SK-N-SH treated with all-trans-retinoic acid at 6 μM for 48 hours (cell line): Measurements from ENCODE around the gene PTPRB.

Experiments used
- ATAC-seq: fragments of 200-7000 bp; cut with Tn5 transposase; 3 replicates; pipeline ENCODE4 v1.9.1; 2020; ENCODE audit warnings: mild to moderate bottlenecking, moderate library complexity
- ARNTL ChIP-seq: fragments of 450-650 bp; formaldehyde crosslinking; IDR thresholded peaks from 2 replicates; pipeline ENCODE4 v1.5.0; 2020; ENCODE audit warnings: low read depth, mild to moderate bottlenecking, moderate library complexity, borderline replicate concordance
- BACH2 ChIP-seq: fragments of 250-450 bp; sonication (Bioruptor Pico); IDR thresholded peaks from 2 replicates; pipeline ENCODE4 v1.9.0; 2021; ENCODE audit warnings: mild to moderate bottlenecking, borderline replicate concordance
- CSDC2 ChIP-seq: fragments of 250-450 bp; sonication (Bioruptor Pico); IDR thresholded peaks from 2 replicates; pipeline ENCODE4 v1.5.0; 2020; ENCODE audit warnings: mild to moderate bottlenecking, moderate library complexity
- ESRRG ChIP-seq: fragments of 250-450 bp; sonication (Bioruptor Pico); IDR thresholded peaks from 2 replicates; pipeline ENCODE4 v1.6.1; 2021; ENCODE audit warnings: mild to moderate bottlenecking
- OSR1 ChIP-seq: fragments of 250-450 bp; sonication (Bioruptor Pico); IDR thresholded peaks from 2 replicates; pipeline ENCODE4 v1.8.0; 2022; ENCODE audit warnings: moderate library complexity, mild to moderate bottlenecking, inconsistent platforms
- PPARA ChIP-seq: fragments of 250-450 bp; sonication (Bioruptor Pico); IDR thresholded peaks from 2 replicates; pipeline ENCODE4 v1.5.0; 2020; ENCODE audit warnings: mild to moderate bottlenecking, borderline replicate concordance
- RARB ChIP-seq: fragments of 250-450 bp; sonication (Bioruptor Pico); IDR thresholded peaks from 2 replicates; pipeline ENCODE4 v1.8.0; 2021; ENCODE audit warnings: mild to moderate bottlenecking, moderate library complexity
- SNAI2 ChIP-seq: fragments of 250-450 bp; sonication (Bioruptor Pico); IDR thresholded peaks from 2 replicates; pipeline ENCODE4 v1.5.0; 2020; ENCODE audit warnings: mild to moderate bottlenecking, moderate library complexity
- TCF4 ChIP-seq: fragments of 250-450 bp; sonication (Bioruptor Pico); IDR thresholded peaks from 2 replicates; pipeline ENCODE4 v1.8.0; 2021; ENCODE audit warnings: mild to moderate bottlenecking, moderate library complexity, borderline replicate concordance
- TOX ChIP-seq: fragments of 250-450 bp; sonication (Bioruptor Pico); IDR thresholded peaks from 2 replicates; pipeline ENCODE4 v1.8.0; 2021; ENCODE audit warnings: mild to moderate bottlenecking, moderate library complexity, borderline replicate concordance
- ZC3H10 ChIP-seq: fragments of 250-450 bp; sonication (Bioruptor Pico); IDR thresholded peaks from 2 replicates; pipeline ENCODE4 v1.5.1; 2021; ENCODE audit warnings: mild to moderate bottlenecking, moderate library complexity
- ZFP3 ChIP-seq: fragments of 250-450 bp; sonication (Bioruptor Pico); IDR thresholded peaks from 2 replicates; pipeline ENCODE4 v1.5.0; 2020; ENCODE audit warnings: mild to moderate bottlenecking, moderate library complexity
- ZFP30 ChIP-seq: fragments of 450-650 bp; formaldehyde crosslinking; IDR thresholded peaks from 2 replicates; pipeline ENCODE4 v1.5.0; 2022; ENCODE audit warnings: mild to moderate bottlenecking, moderate library complexity
- ZNF565 ChIP-seq: fragments of 450-650 bp; formaldehyde crosslinking; conservative IDR thresholded peaks from 2 replicates; pipeline ENCODE4 v1.5.0; 2020; ENCODE audit warnings: low read depth, mild to moderate bottlenecking, moderate library complexity
- ZNF8 ChIP-seq: fragments of 450-650 bp; formaldehyde crosslinking; IDR thresholded peaks from 2 replicates; pipeline ENCODE4 v1.5.0; 2020; ENCODE audit warnings: mild to moderate bottlenecking, moderate library complexity
- TF ChIP-seq, protein P1 (sequence below): fragments of 250-450 bp; sonication (Bioruptor Pico); IDR thresholded peaks from 2 replicates; pipeline ENCODE4 v1.8.0; 2021; ENCODE audit warnings: low read depth, mild to moderate bottlenecking, moderate library complexity, borderline replicate concordance
- TF ChIP-seq, protein P2 (sequence below): fragments of 250-450 bp; sonication (Bioruptor Pico); IDR thresholded peaks from 2 replicates; pipeline ENCODE4 v1.5.1; 2021; ENCODE audit warnings: mild to moderate bottlenecking, moderate library complexity
- TF ChIP-seq, protein P3 (sequence below): fragments of 250-450 bp; sonication (Bioruptor Pico); IDR thresholded peaks from 2 replicates; pipeline ENCODE4 v1.5.1; 2020; ENCODE audit warnings: low read depth, mild to moderate bottlenecking, moderate library complexity
- TF ChIP-seq, protein P4 (sequence below): fragments of 250-450 bp; sonication (Bioruptor Pico); IDR thresholded peaks from 2 replicates; pipeline ENCODE4 v1.8.0; 2020; ENCODE audit warnings: mild to moderate bottlenecking, moderate library complexity, borderline replicate concordance
- TF ChIP-seq, protein P5 (sequence below): fragments of 250-450 bp; sonication (Bioruptor Pico); IDR thresholded peaks from 2 replicates; pipeline ENCODE4 v1.5.0; 2020; ENCODE audit warnings: mild to moderate bottlenecking, moderate library complexity

PTPRB gene

DNA sequence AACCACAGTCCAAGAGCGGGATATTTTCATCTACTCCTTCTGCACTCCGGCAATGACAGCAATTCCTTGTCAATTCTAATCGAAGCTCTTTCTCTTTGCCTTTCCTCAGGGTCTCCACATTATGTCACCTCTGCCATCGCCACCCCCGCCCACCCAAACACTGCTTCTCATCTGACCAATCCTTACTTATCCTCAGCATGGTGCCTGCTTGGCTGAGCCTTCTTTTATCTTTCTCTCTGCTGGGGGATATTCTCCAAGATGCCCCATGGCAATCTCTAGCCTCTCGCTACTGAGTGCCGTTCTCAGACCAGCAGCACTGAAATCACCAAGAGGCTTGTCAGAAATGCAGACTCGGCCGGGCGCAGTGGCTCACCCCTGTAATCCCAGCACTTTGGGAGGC, 100.6 kb downstream of the PTPRB start:
- no peak for ATAC-seq
- no peak for TF ChIP-seq ESRRG (CRISPR knock-in tag)
- no peak for TF ChIP-seq ZFP30 (CRISPR knock-in tag)
- no peak for TF ChIP-seq RARB (CRISPR knock-in tag)
- TF ChIP-seq, protein P1, sequence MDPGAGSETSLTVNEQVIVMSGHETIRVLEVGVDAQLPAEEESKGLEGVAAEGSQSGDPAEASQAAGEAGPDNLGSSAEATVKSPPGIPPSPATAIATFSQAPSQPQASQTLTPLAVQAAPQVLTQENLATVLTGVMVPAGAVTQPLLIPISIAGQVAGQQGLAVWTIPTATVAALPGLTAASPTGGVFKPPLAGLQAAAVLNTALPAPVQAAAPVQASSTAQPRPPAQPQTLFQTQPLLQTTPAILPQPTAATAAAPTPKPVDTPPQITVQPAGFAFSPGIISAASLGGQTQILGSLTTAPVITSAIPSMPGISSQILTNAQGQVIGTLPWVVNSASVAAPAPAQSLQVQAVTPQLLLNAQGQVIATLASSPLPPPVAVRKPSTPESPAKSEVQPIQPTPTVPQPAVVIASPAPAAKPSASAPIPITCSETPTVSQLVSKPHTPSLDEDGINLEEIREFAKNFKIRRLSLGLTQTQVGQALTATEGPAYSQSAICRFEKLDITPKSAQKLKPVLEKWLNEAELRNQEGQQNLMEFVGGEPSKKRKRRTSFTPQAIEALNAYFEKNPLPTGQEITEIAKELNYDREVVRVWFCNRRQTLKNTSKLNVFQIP (CRISPR knock-in tag) = no peak
- no peak for TF ChIP-seq OSR1 (CRISPR knock-in tag)
- no peak for TF ChIP-seq TCF4 (CRISPR knock-in tag)
- TF ChIP-seq, protein P2, sequence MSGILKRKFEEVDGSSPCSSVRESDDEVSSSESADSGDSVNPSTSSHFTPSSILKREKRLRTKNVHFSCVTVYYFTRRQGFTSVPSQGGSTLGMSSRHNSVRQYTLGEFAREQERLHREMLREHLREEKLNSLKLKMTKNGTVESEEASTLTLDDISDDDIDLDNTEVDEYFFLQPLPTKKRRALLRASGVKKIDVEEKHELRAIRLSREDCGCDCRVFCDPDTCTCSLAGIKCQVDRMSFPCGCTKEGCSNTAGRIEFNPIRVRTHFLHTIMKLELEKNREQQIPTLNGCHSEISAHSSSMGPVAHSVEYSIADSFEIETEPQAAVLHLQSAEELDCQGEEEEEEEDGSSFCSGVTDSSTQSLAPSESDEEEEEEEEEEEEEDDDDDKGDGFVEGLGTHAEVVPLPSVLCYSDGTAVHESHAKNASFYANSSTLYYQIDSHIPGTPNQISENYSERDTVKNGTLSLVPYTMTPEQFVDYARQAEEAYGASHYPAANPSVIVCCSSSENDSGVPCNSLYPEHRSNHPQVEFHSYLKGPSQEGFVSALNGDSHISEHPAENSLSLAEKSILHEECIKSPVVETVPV (CRISPR knock-in tag) = no peak
- TF ChIP-seq, protein P3, sequence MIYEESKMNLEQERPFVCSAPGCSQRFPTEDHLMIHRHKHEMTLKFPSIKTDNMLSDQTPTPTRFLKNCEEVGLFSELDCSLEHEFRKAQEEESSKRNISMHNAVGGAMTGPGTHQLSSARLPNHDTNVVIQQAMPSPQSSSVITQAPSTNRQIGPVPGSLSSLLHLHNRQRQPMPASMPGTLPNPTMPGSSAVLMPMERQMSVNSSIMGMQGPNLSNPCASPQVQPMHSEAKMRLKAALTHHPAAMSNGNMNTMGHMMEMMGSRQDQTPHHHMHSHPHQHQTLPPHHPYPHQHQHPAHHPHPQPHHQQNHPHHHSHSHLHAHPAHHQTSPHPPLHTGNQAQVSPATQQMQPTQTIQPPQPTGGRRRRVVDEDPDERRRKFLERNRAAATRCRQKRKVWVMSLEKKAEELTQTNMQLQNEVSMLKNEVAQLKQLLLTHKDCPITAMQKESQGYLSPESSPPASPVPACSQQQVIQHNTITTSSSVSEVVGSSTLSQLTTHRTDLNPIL (CRISPR knock-in tag) = no peak
- no peak for TF ChIP-seq SNAI2 (CRISPR knock-in tag)
- TF ChIP-seq BACH2 (CRISPR knock-in tag) = no peak
- TF ChIP-seq ZNF565 (CRISPR knock-in tag) = no peak
- TF ChIP-seq CSDC2 = no peak
- TF ChIP-seq, protein P4, sequence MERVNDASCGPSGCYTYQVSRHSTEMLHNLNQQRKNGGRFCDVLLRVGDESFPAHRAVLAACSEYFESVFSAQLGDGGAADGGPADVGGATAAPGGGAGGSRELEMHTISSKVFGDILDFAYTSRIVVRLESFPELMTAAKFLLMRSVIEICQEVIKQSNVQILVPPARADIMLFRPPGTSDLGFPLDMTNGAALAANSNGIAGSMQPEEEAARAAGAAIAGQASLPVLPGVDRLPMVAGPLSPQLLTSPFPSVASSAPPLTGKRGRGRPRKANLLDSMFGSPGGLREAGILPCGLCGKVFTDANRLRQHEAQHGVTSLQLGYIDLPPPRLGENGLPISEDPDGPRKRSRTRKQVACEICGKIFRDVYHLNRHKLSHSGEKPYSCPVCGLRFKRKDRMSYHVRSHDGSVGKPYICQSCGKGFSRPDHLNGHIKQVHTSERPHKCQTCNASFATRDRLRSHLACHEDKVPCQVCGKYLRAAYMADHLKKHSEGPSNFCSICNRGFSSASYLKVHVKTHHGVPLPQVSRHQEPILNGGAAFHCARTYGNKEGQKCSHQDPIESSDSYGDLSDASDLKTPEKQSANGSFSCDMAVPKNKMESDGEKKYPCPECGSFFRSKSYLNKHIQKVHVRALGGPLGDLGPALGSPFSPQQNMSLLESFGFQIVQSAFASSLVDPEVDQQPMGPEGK (CRISPR knock-in tag) = no peak
- TF ChIP-seq ARNTL = no peak
- TF ChIP-seq TOX (CRISPR knock-in tag) = no peak
- no peak for TF ChIP-seq ZFP3
- TF ChIP-seq, all 23 proteins: peak for 0

DNA sequence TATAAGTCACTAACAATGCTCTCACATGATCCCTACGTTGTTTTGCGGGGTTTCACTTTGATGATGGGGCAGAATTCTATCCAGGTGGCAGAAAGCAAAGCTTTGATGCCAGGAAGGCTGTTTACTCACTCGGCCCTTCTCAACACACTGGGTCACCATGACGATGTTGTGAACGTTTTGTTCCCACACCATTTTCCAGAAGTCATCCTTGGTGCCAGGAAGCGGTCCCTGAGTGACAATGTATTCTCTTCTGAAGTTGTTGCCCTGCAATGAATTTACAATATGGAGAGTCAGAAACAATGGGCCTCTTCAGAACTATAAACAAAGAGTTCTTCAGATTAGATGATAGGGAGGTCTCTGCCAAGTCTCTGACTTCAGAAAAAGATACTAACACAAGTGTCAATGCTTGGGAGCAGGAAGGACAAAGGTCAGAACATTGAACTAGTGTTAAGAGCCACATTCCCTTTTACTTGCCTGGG, 101.3 kb downstream of the PTPRB start:
- ATAC-seq = no peak
- TF ChIP-seq OSR1 (CRISPR knock-in tag) = no peak
- TF ChIP-seq ZNF8 (CRISPR knock-in tag) = no peak
- TF ChIP-seq TCF4 (CRISPR knock-in tag) = no peak
- TF ChIP-seq ZFP30 (CRISPR knock-in tag) = no peak
- TF ChIP-seq SNAI2 (CRISPR knock-in tag) = no peak
- no peak for TF ChIP-seq RARB (CRISPR knock-in tag)
- TF ChIP-seq ZFP3 = no peak
- TF ChIP-seq, all 23 proteins: peak for 0

DNA sequence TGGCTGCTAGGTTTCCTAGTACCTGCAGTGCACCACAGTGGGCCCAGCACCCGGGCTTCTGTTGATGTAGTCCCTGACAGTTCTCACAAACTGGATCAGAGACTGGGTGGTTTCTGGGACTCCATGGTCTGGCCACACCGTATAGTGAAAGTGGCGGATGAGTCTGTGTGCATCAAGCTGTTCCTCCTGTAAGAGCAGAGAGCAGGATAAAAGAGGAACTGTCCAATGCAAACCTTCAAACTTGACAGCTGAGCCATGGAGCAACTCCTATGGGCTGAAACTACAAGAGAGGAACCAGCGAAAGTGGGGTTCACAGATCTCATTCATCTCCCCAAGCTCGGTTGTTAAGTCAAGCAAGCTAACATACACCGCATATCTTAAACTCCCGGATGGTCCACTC, 102.8 kb downstream of the PTPRB start:
- no peak for TF ChIP-seq PPARA
- no peak for ATAC-seq

DNA sequence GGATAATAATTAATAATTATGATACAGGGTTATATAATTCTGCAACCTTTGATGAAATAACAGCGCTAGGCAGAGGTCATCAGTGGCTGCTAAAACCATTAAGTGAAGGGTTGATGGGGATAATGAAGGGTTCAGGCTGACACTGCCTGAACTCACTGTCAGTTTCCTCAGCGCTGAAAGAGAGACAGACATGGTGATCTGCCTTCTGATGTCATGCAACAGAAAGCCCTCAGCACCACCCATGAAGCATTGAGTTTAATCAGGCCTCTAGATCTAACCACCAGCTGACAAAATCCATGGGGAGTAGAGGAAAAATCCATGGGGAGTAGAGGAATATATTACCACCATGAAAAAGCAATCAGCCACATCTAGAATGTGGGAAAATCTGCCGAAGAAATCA, 107.6 kb downstream of the PTPRB start:
- TF ChIP-seq PPARA (no peak), CSDC2 (no peak), ESRRG (CRISPR knock-in tag) (no peak), TCF4 (CRISPR knock-in tag) (no peak), ZFP30 (CRISPR knock-in tag) (no peak), ZC3H10 (no peak), ARNTL (no peak), ZFP3 (no peak), TOX (CRISPR knock-in tag) (no peak), BACH2 (CRISPR knock-in tag) (no peak), ZNF565 (CRISPR knock-in tag) (no peak)
- TF ChIP-seq, protein P5, sequence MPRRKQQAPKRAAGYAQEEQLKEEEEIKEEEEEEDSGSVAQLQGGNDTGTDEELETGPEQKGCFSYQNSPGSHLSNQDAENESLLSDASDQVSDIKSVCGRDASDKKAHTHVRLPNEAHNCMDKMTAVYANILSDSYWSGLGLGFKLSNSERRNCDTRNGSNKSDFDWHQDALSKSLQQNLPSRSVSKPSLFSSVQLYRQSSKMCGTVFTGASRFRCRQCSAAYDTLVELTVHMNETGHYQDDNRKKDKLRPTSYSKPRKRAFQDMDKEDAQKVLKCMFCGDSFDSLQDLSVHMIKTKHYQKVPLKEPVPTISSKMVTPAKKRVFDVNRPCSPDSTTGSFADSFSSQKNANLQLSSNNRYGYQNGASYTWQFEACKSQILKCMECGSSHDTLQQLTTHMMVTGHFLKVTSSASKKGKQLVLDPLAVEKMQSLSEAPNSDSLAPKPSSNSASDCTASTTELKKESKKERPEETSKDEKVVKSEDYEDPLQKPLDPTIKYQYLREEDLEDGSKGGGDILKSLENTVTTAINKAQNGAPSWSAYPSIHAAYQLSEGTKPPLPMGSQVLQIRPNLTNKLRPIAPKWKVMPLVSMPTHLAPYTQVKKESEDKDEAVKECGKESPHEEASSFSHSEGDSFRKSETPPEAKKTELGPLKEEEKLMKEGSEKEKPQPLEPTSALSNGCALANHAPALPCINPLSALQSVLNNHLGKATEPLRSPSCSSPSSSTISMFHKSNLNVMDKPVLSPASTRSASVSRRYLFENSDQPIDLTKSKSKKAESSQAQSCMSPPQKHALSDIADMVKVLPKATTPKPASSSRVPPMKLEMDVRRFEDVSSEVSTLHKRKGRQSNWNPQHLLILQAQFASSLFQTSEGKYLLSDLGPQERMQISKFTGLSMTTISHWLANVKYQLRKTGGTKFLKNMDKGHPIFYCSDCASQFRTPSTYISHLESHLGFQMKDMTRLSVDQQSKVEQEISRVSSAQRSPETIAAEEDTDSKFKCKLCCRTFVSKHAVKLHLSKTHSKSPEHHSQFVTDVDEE (CRISPR knock-in tag) = no peak
- TF ChIP-seq, protein P2 (CRISPR knock-in tag) = no peak
- TF ChIP-seq, all 23 proteins: peak for 0

More for the DNA sequence above, 107.6 kb downstream of the PTPRB start:
- ATAC-seq = no peak
